HEK293 (cell line): ENCODE measurements around the gene STAT2.
"Not testable (repeated sequence)": the region's sequence is repeated elsewhere in the genome, so short reads cannot be mapped to it uniquely, and the experiment has no call there.

Experiments used
- SCRT1 ChIP-seq: fragments of 450-650 bp; formaldehyde crosslinking; IDR thresholded peaks from 2 replicates; pipeline ENCODE4 v1.5.1; 2016; ENCODE audit warnings: missing biosample characterization, missing genetic modification characterization, borderline replicate concordance
- YY2 ChIP-seq: fragments of 450-650 bp; formaldehyde crosslinking; IDR thresholded peaks from 2 replicates; pipeline ENCODE4 v1.5.1; 2016; ENCODE audit warnings: missing biosample characterization, missing genetic modification characterization
- ZNF174 ChIP-seq: fragments of 450-650 bp; formaldehyde crosslinking; IDR thresholded peaks from 2 replicates; pipeline ENCODE4 v1.5.0; 2017; ENCODE audit warnings: missing biosample characterization, mild to moderate bottlenecking, missing genetic modification characterization
- ZNF24 ChIP-seq: fragments of 450-650 bp; formaldehyde crosslinking; IDR thresholded peaks from 2 replicates; pipeline ENCODE4 v1.5.1; 2016; ENCODE audit warnings: missing biosample characterization, missing genetic modification characterization
- ZNF660 ChIP-seq: fragments of 450-650 bp; IDR thresholded peaks from 2 replicates; pipeline ENCODE4 v1.5.1; 2018; ENCODE audit warnings: missing biosample characterization, mild to moderate bottlenecking, missing genetic modification characterization
- ZNF792 ChIP-seq: fragments of 450-650 bp; formaldehyde crosslinking; IDR thresholded peaks from 2 replicates; pipeline ENCODE4 v1.5.1; 2016; ENCODE audit warnings: missing biosample characterization, missing genetic modification characterization
- TF ChIP-seq, protein P1 (sequence below): fragments of 450-650 bp; formaldehyde crosslinking; IDR thresholded peaks from 2 replicates; pipeline ENCODE4 v1.5.0; 2017; ENCODE audit warnings: missing biosample characterization, missing genetic modification characterization, borderline replicate concordance
- TF ChIP-seq, protein P2 (sequence below): fragments of 450-650 bp; formaldehyde crosslinking; IDR thresholded peaks from 2 replicates; pipeline ENCODE4 v1.5.1; 2016; ENCODE audit warnings: missing biosample characterization, missing genetic modification characterization

- TF ChIP-seq ZNF24; ZNF174; YY2 (tag by site-specific recombination); ZNF660 (tag by site-specific recombination); ZNF792; SCRT1 (tag by site-specific recombination): not testable (repeated sequence)
- TF ChIP-seq, protein P1, sequence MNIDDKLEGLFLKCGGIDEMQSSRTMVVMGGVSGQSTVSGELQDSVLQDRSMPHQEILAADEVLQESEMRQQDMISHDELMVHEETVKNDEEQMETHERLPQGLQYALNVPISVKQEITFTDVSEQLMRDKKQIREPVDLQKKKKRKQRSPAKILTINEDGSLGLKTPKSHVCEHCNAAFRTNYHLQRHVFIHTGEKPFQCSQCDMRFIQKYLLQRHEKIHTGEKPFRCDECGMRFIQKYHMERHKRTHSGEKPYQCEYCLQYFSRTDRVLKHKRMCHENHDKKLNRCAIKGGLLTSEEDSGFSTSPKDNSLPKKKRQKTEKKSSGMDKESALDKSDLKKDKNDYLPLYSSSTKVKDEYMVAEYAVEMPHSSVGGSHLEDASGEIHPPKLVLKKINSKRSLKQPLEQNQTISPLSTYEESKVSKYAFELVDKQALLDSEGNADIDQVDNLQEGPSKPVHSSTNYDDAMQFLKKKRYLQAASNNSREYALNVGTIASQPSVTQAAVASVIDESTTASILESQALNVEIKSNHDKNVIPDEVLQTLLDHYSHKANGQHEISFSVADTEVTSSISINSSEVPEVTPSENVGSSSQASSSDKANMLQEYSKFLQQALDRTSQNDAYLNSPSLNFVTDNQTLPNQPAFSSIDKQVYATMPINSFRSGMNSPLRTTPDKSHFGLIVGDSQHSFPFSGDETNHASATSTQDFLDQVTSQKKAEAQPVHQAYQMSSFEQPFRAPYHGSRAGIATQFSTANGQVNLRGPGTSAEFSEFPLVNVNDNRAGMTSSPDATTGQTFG: not testable (repeated sequence)
- TF ChIP-seq, protein P2, sequence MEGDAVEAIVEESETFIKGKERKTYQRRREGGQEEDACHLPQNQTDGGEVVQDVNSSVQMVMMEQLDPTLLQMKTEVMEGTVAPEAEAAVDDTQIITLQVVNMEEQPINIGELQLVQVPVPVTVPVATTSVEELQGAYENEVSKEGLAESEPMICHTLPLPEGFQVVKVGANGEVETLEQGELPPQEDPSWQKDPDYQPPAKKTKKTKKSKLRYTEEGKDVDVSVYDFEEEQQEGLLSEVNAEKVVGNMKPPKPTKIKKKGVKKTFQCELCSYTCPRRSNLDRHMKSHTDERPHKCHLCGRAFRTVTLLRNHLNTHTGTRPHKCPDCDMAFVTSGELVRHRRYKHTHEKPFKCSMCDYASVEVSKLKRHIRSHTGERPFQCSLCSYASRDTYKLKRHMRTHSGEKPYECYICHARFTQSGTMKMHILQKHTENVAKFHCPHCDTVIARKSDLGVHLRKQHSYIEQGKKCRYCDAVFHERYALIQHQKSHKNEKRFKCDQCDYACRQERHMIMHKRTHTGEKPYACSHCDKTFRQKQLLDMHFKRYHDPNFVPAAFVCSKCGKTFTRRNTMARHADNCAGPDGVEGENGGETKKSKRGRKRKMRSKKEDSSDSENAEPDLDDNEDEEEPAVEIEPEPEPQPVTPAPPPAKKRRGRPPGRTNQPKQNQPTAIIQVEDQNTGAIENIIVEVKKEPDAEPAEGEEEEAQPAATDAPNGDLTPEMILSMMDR (tag by site-specific recombination): not testable (repeated sequence)
These were observed 12.7 kb downstream of the STAT2 start for GRCh38 chr12:56347255-56347654.
